Brain pericyte (primary cell): ENCODE measurements around the gene SLC34A1.
"Not testable (repeated sequence)": the region's sequence is repeated elsewhere in the genome, so short reads cannot be mapped to it uniquely, and the experiment has no call there.

ENCODE experiments used
- DNase-seq: peaks from one replicate; pipeline ENCODE4 v3.0.0-alpha.2; 2012; ENCODE audit warnings: low read depth, low spot score

Gene SLC34A1

GRCh38 chr5:177368869-177369644 lies 15.2 kb upstream of the SLC34A1 start:
- DNase-seq, result no peak

DNA sequence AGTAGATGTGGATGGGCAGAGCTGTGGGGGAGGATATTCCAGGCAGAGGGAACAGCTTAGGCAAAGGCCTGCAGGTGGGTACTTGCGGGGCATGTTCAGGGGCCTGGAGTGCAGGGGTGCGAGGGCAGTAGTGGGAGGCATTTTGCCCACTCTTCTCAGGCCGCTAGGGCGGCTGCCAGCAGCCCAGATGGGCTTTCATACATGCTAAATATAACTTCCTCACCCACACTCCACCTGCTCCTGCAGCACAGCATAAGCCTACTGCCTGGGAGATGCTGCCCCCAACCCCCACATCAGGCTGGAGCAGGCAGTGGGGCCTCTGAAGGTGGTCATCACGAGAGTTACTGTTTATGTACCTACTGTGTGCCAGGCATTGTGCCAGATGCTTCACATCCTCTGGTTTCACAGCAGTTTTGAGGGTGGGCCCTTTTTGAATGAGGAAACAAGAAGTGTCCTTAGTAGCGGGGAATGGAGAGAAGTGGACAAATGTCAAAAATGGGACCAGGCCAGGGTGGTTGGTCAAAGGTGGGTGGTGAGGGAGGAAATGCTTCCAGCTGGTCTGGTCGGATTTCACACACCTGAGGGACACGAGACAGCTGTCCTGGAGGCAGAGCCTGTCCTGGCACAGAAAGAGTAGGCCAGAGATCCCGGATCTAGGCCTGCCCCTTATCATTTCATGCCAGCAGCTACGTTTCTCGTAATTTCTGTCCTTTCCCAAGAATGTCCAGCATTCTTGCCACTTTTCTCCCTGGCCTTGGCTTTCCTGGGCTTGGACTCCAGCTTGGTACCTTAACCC lies 14.4 kb upstream of the SLC34A1 start:
- DNase-seq, result no peak

DNA sequence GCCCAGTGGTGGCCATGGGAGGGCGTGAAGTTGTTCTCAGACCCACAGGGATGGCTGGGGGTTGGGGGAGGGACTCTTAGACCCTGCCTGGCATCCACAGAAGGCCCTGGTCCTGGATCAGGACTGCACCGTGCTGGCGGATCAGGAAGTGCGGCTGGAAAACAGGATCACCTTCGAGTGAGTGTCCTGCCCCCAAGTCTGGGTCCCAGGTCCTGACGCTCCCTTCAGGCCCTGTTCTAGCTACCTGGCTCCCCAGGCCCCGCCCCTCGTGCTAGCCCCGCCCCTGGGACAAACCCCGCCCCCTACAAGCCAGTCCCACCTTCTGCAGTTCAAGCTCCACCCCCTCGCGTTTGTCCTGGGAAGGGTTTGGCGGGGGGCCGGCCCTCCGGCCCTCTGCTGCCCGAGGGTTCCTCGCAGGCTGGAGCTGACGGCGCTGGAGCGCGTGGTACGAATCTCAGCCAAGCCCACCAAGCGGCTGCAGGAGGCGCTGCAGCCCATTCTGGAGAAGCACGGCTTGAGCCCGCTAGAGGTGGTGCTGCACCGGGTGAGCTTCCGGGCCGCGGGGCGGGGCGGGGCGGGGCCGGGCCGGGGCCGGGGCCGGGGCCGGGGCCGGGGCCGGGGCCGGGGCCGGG lies 13.6 kb upstream of the SLC34A1 start:
- peak; percentile 57 for DNase-seq

- DNase-seq, result no peak
These were observed 12.9 kb upstream of the SLC34A1 start for GRCh38 chr5:177371120-177372033.

DNA sequence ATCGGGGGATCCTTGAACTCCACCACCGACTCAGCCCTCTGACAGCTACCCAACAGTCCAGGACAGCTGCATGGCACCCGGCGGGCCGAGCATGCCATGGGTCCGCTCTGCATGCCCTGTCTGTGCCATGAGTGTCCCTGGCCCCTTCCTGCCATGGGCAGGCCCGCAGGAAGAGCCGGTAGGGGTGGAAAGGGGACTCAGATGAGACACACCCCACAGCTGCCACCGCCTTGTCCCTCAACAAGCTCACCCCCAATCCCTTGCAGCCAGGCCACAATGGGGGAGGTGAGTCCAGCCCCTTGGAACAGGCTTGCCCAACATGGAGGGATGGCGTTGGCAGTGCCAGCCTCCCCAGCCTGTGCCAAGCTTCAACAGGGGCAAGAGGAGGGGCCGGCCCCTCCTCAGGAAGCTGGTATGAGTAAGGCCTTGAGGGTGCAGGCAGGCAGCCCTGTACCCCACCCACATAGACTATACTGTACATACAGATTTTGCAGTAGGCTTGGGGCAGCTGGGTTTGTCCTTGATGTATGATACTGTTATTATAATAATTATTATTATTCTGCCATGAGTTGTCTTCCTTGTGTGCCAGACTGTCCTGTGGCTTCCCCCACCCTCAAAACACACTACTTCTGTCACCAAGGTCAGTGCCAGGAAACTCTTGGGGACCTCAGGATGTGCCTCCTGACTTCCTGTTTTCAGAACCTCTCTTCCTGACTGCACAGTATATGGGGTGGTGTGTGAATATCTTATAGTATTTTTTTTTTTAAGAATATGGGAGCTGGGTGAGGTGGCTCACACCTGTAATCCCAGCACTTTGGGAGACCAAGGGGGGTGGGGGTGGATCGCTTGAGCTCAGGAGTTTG lies 12.0 kb upstream of the SLC34A1 start:
- no peak for DNase-seq

GRCh38 chr5:177372910-177373309 lies 11.3 kb upstream of the SLC34A1 start:
- DNase-seq, result no peak

GRCh38 chr5:177373806-177374205 lies 10.4 kb upstream of the SLC34A1 start:
- no peak for DNase-seq

DNA sequence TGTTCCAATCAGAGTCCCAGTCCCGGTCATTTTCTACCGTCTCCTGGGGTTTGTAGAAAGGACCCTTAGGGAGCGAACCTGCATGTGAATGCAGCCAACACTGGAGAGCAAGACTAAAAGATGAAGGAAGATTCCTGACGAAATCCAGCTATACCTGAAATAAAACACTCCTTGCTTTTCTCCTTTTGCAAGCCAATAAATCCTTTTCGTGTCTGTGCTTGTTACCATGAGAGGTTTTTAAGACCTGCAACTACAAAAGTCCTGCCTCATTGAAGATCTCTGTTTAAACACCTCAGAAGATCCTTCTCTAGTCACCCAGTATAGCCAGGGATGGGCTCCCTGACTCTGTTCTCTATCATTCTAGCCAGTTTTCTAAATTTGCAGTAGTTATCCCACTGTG lies 10.0 kb upstream of the SLC34A1 start:
- DNase-seq, result no peak

GRCh38 chr5:177375516-177375915 lies 8.7 kb upstream of the SLC34A1 start:
- DNase-seq, result not testable (repeated sequence)

DNA sequence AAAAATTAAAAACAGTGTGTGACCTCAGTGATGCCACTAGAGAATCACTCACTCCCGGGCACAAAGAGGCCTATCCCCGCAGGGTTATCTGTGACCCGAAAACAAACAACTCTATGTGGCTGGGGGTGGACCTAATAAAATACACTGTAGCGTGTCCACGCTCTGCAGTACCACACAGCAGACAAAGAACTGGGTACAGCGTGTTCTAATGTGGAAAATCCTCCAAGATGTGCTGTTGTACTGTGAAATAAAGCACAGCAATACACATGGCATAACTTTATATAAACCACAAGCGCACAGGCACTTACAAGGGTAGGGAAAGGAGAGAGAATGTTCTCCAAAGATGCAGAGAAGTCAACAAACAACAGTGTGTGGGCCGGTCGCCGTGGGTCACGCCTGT lies 8.1 kb upstream of the SLC34A1 start:
- DNase-seq, result no peak

GRCh38 chr5:177377851-177378776 lies 6.1 kb upstream of the SLC34A1 start:
- no peak for DNase-seq

DNA sequence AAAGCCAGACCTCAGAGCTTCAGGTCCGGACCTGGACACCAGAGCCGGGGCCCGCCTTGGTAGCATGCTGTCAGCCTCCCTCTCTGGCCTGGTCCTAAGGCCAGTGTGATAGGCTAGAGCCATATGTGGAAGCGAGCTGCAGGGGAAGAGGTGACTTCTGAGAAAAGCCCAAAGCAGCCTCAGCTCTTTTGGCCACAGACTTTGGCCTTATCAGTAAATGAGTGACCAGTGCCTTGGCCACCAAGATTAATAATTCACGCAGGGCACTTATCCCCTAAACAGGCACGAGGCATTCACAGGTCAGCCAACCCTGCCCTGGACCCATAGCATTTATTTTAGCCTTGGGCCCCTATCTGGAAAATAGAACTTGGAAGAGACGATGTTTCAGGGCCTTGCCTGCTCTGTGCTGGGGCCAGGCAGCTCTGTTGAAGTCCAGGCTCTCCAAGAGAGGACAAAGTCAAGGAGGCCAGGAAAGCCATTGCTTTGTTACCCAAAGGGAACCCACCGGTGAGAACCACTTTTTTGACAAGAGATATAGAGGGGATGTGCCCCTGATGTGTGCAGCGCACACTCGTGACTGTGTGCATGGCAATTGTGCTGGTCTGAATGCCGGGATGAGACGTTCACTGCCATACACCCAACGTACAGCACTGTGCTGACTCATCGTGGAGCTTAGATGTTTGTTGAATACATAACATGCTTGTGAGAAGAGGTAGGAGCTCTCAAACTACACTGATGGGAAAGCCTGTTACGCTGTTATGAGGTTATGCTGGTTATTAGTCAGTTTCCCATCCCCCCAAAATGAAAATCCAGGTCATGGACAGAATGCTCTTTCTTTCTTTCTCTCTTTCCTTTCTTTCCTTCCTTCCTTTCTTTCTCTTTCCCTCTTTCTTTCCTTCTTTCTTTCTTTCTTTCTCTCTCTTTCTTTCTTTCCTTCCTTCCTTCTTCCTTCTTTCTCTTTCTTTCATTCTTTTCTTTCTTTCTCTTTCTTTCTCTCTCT lies 5.0 kb upstream of the SLC34A1 start:
- DNase-seq, result no peak

GRCh38 chr5:177380805-177381126 lies 3.5 kb upstream of the SLC34A1 start:
- DNase-seq, result no peak

GRCh38 chr5:177382423-177383029 lies 1.7 kb upstream of the SLC34A1 start:
- DNase-seq, result no peak

GRCh38 chr5:177383181-177383580 lies 1.1 kb upstream of the SLC34A1 start:
- DNase-seq, result no peak

- no peak for DNase-seq
These were observed 1.5 kb downstream of the SLC34A1 start for GRCh38 chr5:177385720-177386119.

GRCh38 chr5:177386542-177386941 lies 2.3 kb downstream of the SLC34A1 start:
- no peak for DNase-seq

DNA sequence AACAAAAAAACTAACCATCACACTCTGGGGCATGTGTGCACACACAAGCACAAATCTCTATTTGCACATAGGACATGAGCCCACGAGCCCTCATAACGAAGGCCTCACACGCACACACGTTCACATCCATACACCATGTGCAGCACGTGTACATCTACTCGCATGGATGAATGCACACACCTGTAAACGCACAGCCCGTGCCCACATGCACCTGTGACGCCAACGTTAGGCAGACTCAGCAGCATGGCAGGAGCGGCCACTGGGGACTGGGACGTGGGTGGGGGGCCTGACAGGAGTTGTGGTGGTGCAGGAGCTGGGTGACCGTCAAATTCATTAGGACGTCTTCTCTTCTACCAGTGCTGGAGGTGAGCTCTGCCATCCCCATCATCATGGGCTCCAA lies 3.2 kb downstream of the SLC34A1 start:
- no peak for DNase-seq
